H9 (cell line): Measurements from ENCODE around the gene RACGAP1. TPM values are rescaled to one million over a fixed set of nuclear protein-coding genes. Genes with fewer than 3 reads are reported as not detected.
A peak's percentile ranks its signal among the peaks of the same experiment; 100 is the strongest.

Experiments used
- DNase-seq: peaks from one replicate; pipeline ENCODE4 v3.0.0-alpha.2; 2017
- H2AFZ ChIP-seq: one replicate; pipeline ENCODE4 v1.6.1; 2013; ENCODE audit warnings: mild to moderate bottlenecking, low read length, control low read depth, moderate library complexity
- H2AK5ac ChIP-seq: 2 replicates; pipeline ENCODE4 v1.6.1; 2013; ENCODE audit warnings: low read length, control low read depth, mixed read lengths; ENCODE audit not compliant: insufficient read length
- H2BK120ac ChIP-seq: one replicate; pipeline ENCODE4 v1.6.1; 2013; ENCODE audit warnings: low read depth, mild to moderate bottlenecking, low read length, control low read depth, inconsistent platforms; ENCODE audit not compliant: poor library complexity, severe bottlenecking
- H2BK12ac ChIP-seq: 2 replicates; pipeline ENCODE4 v1.6.1; 2013; ENCODE audit warnings: low read length, control low read depth, mixed read lengths, low read depth; ENCODE audit not compliant: insufficient read length
- H2BK15ac ChIP-seq: 2 replicates; pipeline ENCODE4 v1.6.1; 2013; ENCODE audit warnings: low read depth, low read length, control low read depth
- H2BK20ac ChIP-seq: one replicate; pipeline ENCODE4 v1.6.1; 2013; ENCODE audit warnings: low read depth, mild to moderate bottlenecking, low read length, control low read depth, inconsistent platforms; ENCODE audit not compliant: poor library complexity, severe bottlenecking
- H2BK5ac ChIP-seq: 2 replicates; pipeline ENCODE4 v1.6.1; 2013; ENCODE audit warnings: low read length, control low read depth, mixed read lengths; ENCODE audit not compliant: insufficient read length
- H3K14ac ChIP-seq: 2 replicates; pipeline ENCODE4 v1.6.1; 2013; ENCODE audit warnings: low read length, control low read depth; ENCODE audit not compliant: insufficient read depth
- H3K18ac ChIP-seq: 2 replicates; pipeline ENCODE4 v1.6.1; 2013; ENCODE audit warnings: low read depth, mild to moderate bottlenecking, mixed read lengths, low read length, control low read depth; ENCODE audit not compliant: insufficient read length
- H3K23ac ChIP-seq: 2 replicates; pipeline ENCODE4 v1.6.1; 2013; ENCODE audit warnings: low read length, control low read depth, mixed read lengths, low read depth; ENCODE audit not compliant: insufficient read length
- H3K23me2 ChIP-seq: 2 replicates; pipeline ENCODE4 v1.6.1; 2013; ENCODE audit warnings: low read depth, mild to moderate bottlenecking, mixed read lengths, low read length, control low read depth; ENCODE audit not compliant: insufficient read length, poor library complexity, severe bottlenecking
- H3K27ac ChIP-seq: 2 replicates; pipeline ENCODE4 v1.5.1; 2013; ENCODE audit warnings: low read length, control low read depth, mixed read lengths, low read depth; ENCODE audit not compliant: insufficient read length
- H3K27me3 ChIP-seq: 2 replicates; pipeline ENCODE4 v1.6.1; 2013; ENCODE audit warnings: low read length, control low read depth, inconsistent platforms; ENCODE audit not compliant: insufficient read depth
- H3K4ac ChIP-seq: 2 replicates; pipeline ENCODE4 v1.6.1; 2013; ENCODE audit warnings: low read depth, mild to moderate bottlenecking, control low read depth, inconsistent platforms, low read length, moderate library complexity
- H3K4me1 ChIP-seq: 2 replicates; pipeline ENCODE4 v1.6.1; 2013; ENCODE audit warnings: low read length, control low read depth, inconsistent platforms; ENCODE audit not compliant: insufficient read depth
- H3K4me2 ChIP-seq: 2 replicates; pipeline ENCODE4 v1.6.1; 2013; ENCODE audit warnings: low read length, control low read depth, mixed read lengths; ENCODE audit not compliant: insufficient read length, insufficient read depth
- H3K56ac ChIP-seq: 2 replicates; pipeline ENCODE4 v1.6.1; 2013; ENCODE audit warnings: low read depth, mild to moderate bottlenecking, mixed read lengths, low read length, control low read depth; ENCODE audit not compliant: insufficient read length
- H3K79me1 ChIP-seq: 2 replicates; pipeline ENCODE4 v1.6.1; 2013; ENCODE audit warnings: low read depth, mild to moderate bottlenecking, moderate library complexity, low read length, control low read depth, inconsistent platforms; ENCODE audit not compliant: insufficient read depth, poor library complexity, severe bottlenecking
- H3K79me2 ChIP-seq: 2 replicates; pipeline ENCODE4 v1.6.1; 2013; ENCODE audit warnings: low read length, control low read depth, inconsistent platforms; ENCODE audit not compliant: insufficient read depth
- H3K9ac ChIP-seq: 2 replicates; pipeline ENCODE4 v1.6.1; 2013; ENCODE audit warnings: low read length, control low read depth, mixed read lengths; ENCODE audit not compliant: insufficient read length; ENCODE audit errors: extremely low read depth
- H3K9me3 ChIP-seq: one replicate; pipeline ENCODE4 v1.6.1; 2013; ENCODE audit warnings: low read depth, low read length, inconsistent platforms; ENCODE audit not compliant: control insufficient read depth
- H3T11ph ChIP-seq: one replicate; pipeline ENCODE4 v1.6.1; 2013; ENCODE audit warnings: mild to moderate bottlenecking, low read length, control low read depth, inconsistent platforms
- H4K20me1 ChIP-seq: one replicate; pipeline ENCODE4 v1.6.1; 2013; ENCODE audit not compliant: control insufficient read depth, insufficient read length, insufficient read depth
- H4K5ac ChIP-seq: 2 replicates; pipeline ENCODE4 v1.6.1; 2013; ENCODE audit warnings: low read depth, mild to moderate bottlenecking, mixed read lengths, low read length, control low read depth; ENCODE audit not compliant: insufficient read length
- H4K8ac ChIP-seq: replicated peaks from 2 replicates; pipeline ENCODE4 v1.6.1; 2013; ENCODE audit warnings: low read length, control low read depth, mixed read lengths, low read depth; ENCODE audit not compliant: insufficient read length
- H4K91ac ChIP-seq: 2 replicates; pipeline ENCODE4 v1.6.1; 2013; ENCODE audit warnings: low read depth, mild to moderate bottlenecking, moderate library complexity, mixed read lengths, low read length, control low read depth; ENCODE audit not compliant: insufficient read length
- H3K27ac Mint-ChIP-seq, 3 experiments: 2 replicates in 2 of 3; 3 replicates in 1 of 3; pipeline ENCODE4 v1.8.0; 2020 to 2021; ENCODE audit warnings: mixed read lengths in 3 of 3, mild to moderate bottlenecking in 1 of 3, moderate library complexity in 1 of 3
- H3K27me3 Mint-ChIP-seq: 2 replicates; pipeline ENCODE4 v1.8.0; 2021; ENCODE audit warnings: low read depth, mild to moderate bottlenecking, moderate library complexity, mixed read lengths
- H3K36me3 Mint-ChIP-seq, 3 experiments: 2 replicates in 2 of 3; 3 replicates in 1 of 3; pipeline ENCODE4 v1.8.0; 2020 to 2021; ENCODE audit warnings: low read depth in 3 of 3, mixed read lengths in 3 of 3; ENCODE audit not compliant: insufficient read depth in 1 of 3
- H3K4me1 Mint-ChIP-seq, 2 experiments: 2 replicates each; pipeline ENCODE4 v1.8.0; 2020; ENCODE audit warnings: mixed read lengths in 2 of 2
- H3K4me3 Mint-ChIP-seq, 2 experiments: 2 replicates in 1 of 2; 3 replicates in 1 of 2; pipeline ENCODE4 v1.8.0; 2020 to 2021; ENCODE audit warnings: mild to moderate bottlenecking in 2 of 2, mixed read lengths in 2 of 2, moderate library complexity in 1 of 2
- H3K9me3 Mint-ChIP-seq, 2 experiments: 2 replicates in 1 of 2; 3 replicates in 1 of 2; pipeline ENCODE4 v1.8.0; 2020; ENCODE audit warnings: mild to moderate bottlenecking in 2 of 2, mixed read lengths in 2 of 2, moderate library complexity in 1 of 2
- WGBS: extraction: QIAGEN DNeasy Blood & Tissue Kit; methylation state at CpG from one replicate; pipeline ENCODE4 v1.1.7; 2013; ENCODE audit warnings: missing lambda C conversion rate, low lambda C conversion rate, mixed read lengths; ENCODE audit not compliant: insufficient read length; ENCODE audit errors: extremely low coverage; 5-methylcytosine and 5-hydroxymethylcytosine counted together
- total RNA-seq: library from RNA; stranded (reverse); gene quantifications from 2 replicates; pipeline ENCODE4 v1.2.1, GENCODE V29; 2021
- TF ChIP-seq, protein P1 (sequence below): fragments of 200-600 bp; sonication (generic); conservative IDR thresholded peaks from 3 replicates; pipeline ENCODE4 v1.8.0; 2021; ENCODE audit warnings: antibody characterized with exemption, mild to moderate bottlenecking

Gene RACGAP1
- total RNA-seq, 1 experiment from 2014 or later = 64.8 TPM

GRCh38 chr12:49975318-49975761, 50.0 kb downstream of the RACGAP1 start:
- H2BK20ac ChIP-seq = no peak overlapping the region
- H2BK5ac ChIP-seq = no peak overlapping the region
- no peak overlapping the region for H4K5ac ChIP-seq
- no peak overlapping the region for H3K27ac ChIP-seq
- Mint-ChIP-seq H3K4me3 (no peak overlapping the region; a peak in 1 of 5 replicates), H3K27me3 (peaks cover 3% of the 10 kb centered on the region; the same call in 1 of the 2 replicates), H3K27ac (no peak overlapping the region), H3K9me3 (no peaks in the 10 kb centered on the region), H3K36me3 (no peaks in the 10 kb centered on the region), H3K4me1 (peaks cover 17 to 30% of the 10 kb centered on the region in 2 experiments)
- DNase-seq = peak; percentile 61
- H3K14ac ChIP-seq = no peak overlapping the region
- no peak overlapping the region for H3K9ac ChIP-seq
- H3K4me2 ChIP-seq = no peak overlapping the region
- no peaks in the 10 kb centered on the region; the same call in 1 of the 2 replicates for H3K27me3 ChIP-seq
- H3K23ac ChIP-seq = no peak overlapping the region
- whole genome bisulfite sequencing = no CpG with 5 or more reads among the region's 17 CpGs
- H3K4me1 ChIP-seq = no peaks in the 10 kb centered on the region
- no peak overlapping the region for H4K8ac ChIP-seq
- H4K20me1 ChIP-seq = no peaks in the 10 kb centered on the region
- no peaks in the 10 kb centered on the region for H3K23me2 ChIP-seq
- H3K79me1 ChIP-seq = no peaks in the 10 kb centered on the region
- TF ChIP-seq, protein P1, sequence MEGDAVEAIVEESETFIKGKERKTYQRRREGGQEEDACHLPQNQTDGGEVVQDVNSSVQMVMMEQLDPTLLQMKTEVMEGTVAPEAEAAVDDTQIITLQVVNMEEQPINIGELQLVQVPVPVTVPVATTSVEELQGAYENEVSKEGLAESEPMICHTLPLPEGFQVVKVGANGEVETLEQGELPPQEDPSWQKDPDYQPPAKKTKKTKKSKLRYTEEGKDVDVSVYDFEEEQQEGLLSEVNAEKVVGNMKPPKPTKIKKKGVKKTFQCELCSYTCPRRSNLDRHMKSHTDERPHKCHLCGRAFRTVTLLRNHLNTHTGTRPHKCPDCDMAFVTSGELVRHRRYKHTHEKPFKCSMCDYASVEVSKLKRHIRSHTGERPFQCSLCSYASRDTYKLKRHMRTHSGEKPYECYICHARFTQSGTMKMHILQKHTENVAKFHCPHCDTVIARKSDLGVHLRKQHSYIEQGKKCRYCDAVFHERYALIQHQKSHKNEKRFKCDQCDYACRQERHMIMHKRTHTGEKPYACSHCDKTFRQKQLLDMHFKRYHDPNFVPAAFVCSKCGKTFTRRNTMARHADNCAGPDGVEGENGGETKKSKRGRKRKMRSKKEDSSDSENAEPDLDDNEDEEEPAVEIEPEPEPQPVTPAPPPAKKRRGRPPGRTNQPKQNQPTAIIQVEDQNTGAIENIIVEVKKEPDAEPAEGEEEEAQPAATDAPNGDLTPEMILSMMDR = no peak
- H4K91ac ChIP-seq = no peak overlapping the region
- H3K4ac ChIP-seq = no peak overlapping the region
- no peak overlapping the region for H2BK12ac ChIP-seq
- no peak overlapping the region for H3K56ac ChIP-seq
- no peaks in the 10 kb centered on the region for H3K9me3 ChIP-seq
- no peak overlapping the region for H3K18ac ChIP-seq
- no peaks in the 10 kb centered on the region for H3K79me2 ChIP-seq
- no peak overlapping the region for H2BK120ac ChIP-seq
- no peak overlapping the region for H2BK15ac ChIP-seq
- H2AFZ ChIP-seq = no peak overlapping the region
- H2AK5ac ChIP-seq = no peak overlapping the region
- H3T11ph ChIP-seq = no peak overlapping the region
